H1 (cell line): ENCODE data around the gene TDRD1. TPM values are rescaled to one million over a fixed set of nuclear protein-coding genes. Genes with fewer than 3 reads are reported as not detected.
A peak's percentile ranks its signal among the peaks of the same experiment; 100 is the strongest.

Experiments used
- CTCF ChIA-PET: fragments of 300-600 bp; sonication (Branson Sonifier 250); formaldehyde crosslinking; loops from one replicate; lab custom pipeline; 2021; ENCODE audit not compliant: partially characterized antibody; lab: Charles Lee
- POLR2A ChIA-PET: fragments of 300-600 bp; sonication (Branson Sonifier 250); formaldehyde crosslinking; loops from one replicate; lab custom pipeline; 2021; ENCODE audit warnings: inconsistent platforms; ENCODE audit not compliant: partially characterized antibody; lab: Charles Lee
- DNase-seq, 2 experiments: peaks; one replicate each; pipeline versions ENCODE4 v3.0.0 to v3.0.0-alpha.2; 2010 to 2022; ENCODE audit warnings: low spot score in 2 of 2, low read depth in 1 of 2, mixed read lengths in 1 of 2
- FAIRE-seq: peaks from 2 replicates; lab custom pipeline; 2011; peaks lifted over from hg19 to GRCh38; lab: Jason Lieb, UNC
- H2AFZ ChIP-seq: 2 replicates; pipeline ENCODE4 v1.8.1; 2012; ENCODE audit warnings: low read length, inconsistent platforms
- H2AK5ac ChIP-seq: 2 replicates; pipeline ENCODE4 v1.6.1; 2013; ENCODE audit warnings: low read depth, low read length
- H2BK120ac ChIP-seq: replicated peaks from 2 replicates; pipeline ENCODE3; 2013; ENCODE audit warnings: low read depth, low read length, inconsistent platforms
- H2BK12ac ChIP-seq: 2 replicates; pipeline ENCODE4 v1.6.1; 2013; ENCODE audit warnings: low read depth, low read length
- H2BK15ac ChIP-seq: 2 replicates; pipeline ENCODE4 v1.6.1; 2013; ENCODE audit warnings: low read length
- H2BK20ac ChIP-seq: 2 replicates; pipeline ENCODE4 v1.6.1; 2013; ENCODE audit warnings: low read length
- H2BK5ac ChIP-seq: 2 replicates; pipeline ENCODE4 v1.6.1; 2013; ENCODE audit warnings: low read depth, low read length
- H3K14ac ChIP-seq: 2 replicates; pipeline ENCODE4 v1.6.1; 2013; ENCODE audit warnings: inconsistent platforms; ENCODE audit not compliant: insufficient read length
- H3K18ac ChIP-seq: 2 replicates; pipeline ENCODE4 v1.6.1; 2013; ENCODE audit warnings: low read length; ENCODE audit errors: extremely low read depth
- H3K23ac ChIP-seq: 2 replicates; pipeline ENCODE4 v1.6.1; 2013; ENCODE audit warnings: inconsistent platforms; ENCODE audit not compliant: insufficient read length
- H3K23me2 ChIP-seq: 2 replicates; pipeline ENCODE4 v1.6.1; 2013; ENCODE audit warnings: low read depth, low read length
- H3K27ac ChIP-seq: 2 replicates; pipeline ENCODE4 v1.6.1; 2011; ENCODE audit warnings: low read depth, low read length, inconsistent platforms
- H3K27me3 ChIP-seq, 4 experiments: replicated peaks in 1 of 4; 1 replicate in 1 of 4; 2 replicates in 3 of 4; pipeline versions ENCODE4 v1.6.1 to v1.8.1; 2011 to 2013; ENCODE audit warnings: low read length in 3 of 4, mild to moderate bottlenecking in 3 of 4, inconsistent platforms in 2 of 4, mixed read lengths in 2 of 4, moderate library complexity in 1 of 4; ENCODE audit not compliant: control insufficient read depth in 3 of 4, insufficient read depth in 3 of 4; ENCODE audit errors: extremely low read depth in 1 of 4
- H3K36me3 ChIP-seq, 4 experiments: 2 replicates each; pipeline versions ENCODE4 v1.6.1 to v1.8.1; 2011 to 2013; ENCODE audit warnings: mild to moderate bottlenecking in 4 of 4, low read length in 3 of 4, moderate library complexity in 2 of 4, control low read depth in 1 of 4, inconsistent platforms in 1 of 4; ENCODE audit not compliant: insufficient read depth in 4 of 4, control insufficient read depth in 2 of 4
- H3K4ac ChIP-seq: replicated peaks from 2 replicates; pipeline ENCODE3; 2013; ENCODE audit warnings: low read length, low read depth, mixed read lengths, inconsistent platforms; ENCODE audit not compliant: insufficient read length
- H3K4me1 ChIP-seq, 4 experiments: replicated peaks in 1 of 4; 1 replicate in 1 of 4; 2 replicates in 3 of 4; pipeline versions ENCODE4 v1.6.1 to v1.8.1; 2011 to 2013; ENCODE audit warnings: low read length in 3 of 4, inconsistent platforms in 2 of 4, mixed read lengths in 1 of 4; ENCODE audit not compliant: insufficient read depth in 4 of 4, control insufficient read depth in 3 of 4
- H3K4me2 ChIP-seq, 2 experiments: 2 replicates each; pipeline versions ENCODE4 v1.6.1 to v1.8.1; 2011 to 2013; ENCODE audit warnings: low read depth in 2 of 2, low read length in 2 of 2, control low read depth in 1 of 2, inconsistent platforms in 1 of 2, mild to moderate bottlenecking in 1 of 2; ENCODE audit not compliant: insufficient read depth in 1 of 2
- H3K4me3 ChIP-seq, 4 experiments: fragments of 200-600, 300-600 bp in 1 of 4; sonication (generic), shearing (Covaris generic), sonication (Bioruptor Twin) in 1 of 4; 2 replicates each; pipeline versions ENCODE4 v1.5.1 to v1.8.1; 2011 to 2016; ENCODE audit warnings: low read length in 4 of 4, low read depth in 3 of 4, control low read depth in 2 of 4, inconsistent platforms in 2 of 4, mild to moderate bottlenecking in 2 of 4, mixed read lengths in 1 of 4, moderate library complexity in 1 of 4; ENCODE audit not compliant: insufficient read depth in 2 of 4; ENCODE audit errors: extremely low read depth in 1 of 4
- H3K56ac ChIP-seq: replicated peaks from 2 replicates; pipeline ENCODE3; 2013; ENCODE audit warnings: low read depth, mild to moderate bottlenecking, mixed read lengths, low read length, inconsistent platforms; ENCODE audit not compliant: insufficient read length
- H3K79me1 ChIP-seq: 2 replicates; pipeline ENCODE4 v1.6.1; 2013; ENCODE audit warnings: low read depth, low read length, control low read depth
- H3K79me2 ChIP-seq, 2 experiments: 2 replicates each; pipeline versions ENCODE4 v1.6.1 to v1.8.1; 2012 to 2013; ENCODE audit warnings: low read length in 2 of 2, mild to moderate bottlenecking in 2 of 2, inconsistent platforms in 1 of 2; ENCODE audit not compliant: insufficient read depth in 2 of 2, control insufficient read depth in 1 of 2
- H3K9ac ChIP-seq, 4 experiments: replicated peaks in 1 of 4; 1 replicate in 1 of 4; 2 replicates in 3 of 4; pipeline versions ENCODE4 v1.6.1 to v1.8.1; 2011 to 2013; ENCODE audit warnings: low read depth in 3 of 4, low read length in 3 of 4, control low read depth in 2 of 4, mild to moderate bottlenecking in 2 of 4, moderate library complexity in 2 of 4, inconsistent platforms in 1 of 4; ENCODE audit errors: extremely low read depth in 1 of 4
- H3K9me3 ChIP-seq, 2 experiments: 2 replicates each; pipeline versions ENCODE4 v1.6.1 to v1.8.1; 2012 to 2013; ENCODE audit warnings: mild to moderate bottlenecking in 2 of 2, moderate library complexity in 2 of 2, control low read depth in 1 of 2, inconsistent platforms in 1 of 2, low read depth in 1 of 2, low read length in 1 of 2, mixed read lengths in 1 of 2; ENCODE audit not compliant: insufficient read depth in 2 of 2
- H4K20me1 ChIP-seq, 2 experiments: replicated peaks in 1 of 2; 2 replicates each; pipeline versions ENCODE3 to v1.8.1; 2011 to 2013; ENCODE audit warnings: inconsistent platforms in 2 of 2, low read length in 2 of 2, mild to moderate bottlenecking in 1 of 2; ENCODE audit not compliant: insufficient read depth in 2 of 2, control insufficient read depth in 1 of 2
- H4K5ac ChIP-seq: 2 replicates; pipeline ENCODE4 v1.6.1; 2013; ENCODE audit warnings: low read length, low read depth, mixed read lengths, inconsistent platforms; ENCODE audit not compliant: insufficient read length
- H4K8ac ChIP-seq: 2 replicates; pipeline ENCODE4 v1.8.0; 2013; ENCODE audit warnings: mild to moderate bottlenecking, moderate library complexity, low read length, inconsistent platforms; ENCODE audit not compliant: insufficient read depth; ENCODE audit errors: extremely low read depth
- H4K91ac ChIP-seq: replicated peaks from 2 replicates; pipeline ENCODE3; 2013; ENCODE audit warnings: low read length, mixed read lengths, inconsistent platforms; ENCODE audit not compliant: insufficient read length
- E2F6 ChIP-seq: IDR thresholded peaks from 2 replicates; pipeline ENCODE4 v1.6.1; 2012; ENCODE audit warnings: inconsistent platforms
- KDM4A ChIP-seq: IDR thresholded peaks from one replicate; pipeline ENCODE4 v1.7.1; 2012; ENCODE audit warnings: low read depth, mild to moderate bottlenecking, moderate library complexity, low read length, inconsistent platforms; ENCODE audit not compliant: severe bottlenecking
- POLR2AphosphoS5 ChIP-seq: IDR thresholded peaks from 2 replicates; pipeline ENCODE4 v1.6.1; 2011; ENCODE audit warnings: low read depth, low read length
- WGBS, 2 experiments: shearing (Covaris generic) in 1 of 2; methylation state at CpG; one replicate each; pipeline versions ENCODE4 v1.1.6 to v1.1.7; 2013 to 2015; ENCODE audit warnings: low lambda C conversion rate in 2 of 2, mixed read lengths in 2 of 2, inconsistent platforms in 1 of 2, low coverage in 1 of 2, missing lambda C conversion rate in 1 of 2; ENCODE audit not compliant: insufficient replicate concordance in 2 of 2, insufficient coverage in 1 of 2, insufficient read length in 1 of 2; ENCODE audit errors: extremely low coverage in 1 of 2, missing lambda C conversion rate in 1 of 2; 5-methylcytosine and 5-hydroxymethylcytosine counted together
- polyA plus RNA-seq, 7 experiments: library from polyadenylated mRNA; depleted of rRNA in 3 of 7; stranded (reverse) in 5 of 7; unstranded in 2 of 7; fragments of >200 nt in 5 of 7; fragments of 200-250 nt in 2 of 7; gene quantifications; 1 replicate in 5 of 7; 2 replicates in 1 of 7; 4 replicates in 1 of 7; pipeline versions ENCODE4 v1.2.1 to v1.2.3, GENCODE V29; 2011 to 2013; ENCODE audit warnings: missing spikeins in 2 of 7, mixed read lengths in 2 of 7
- total RNA-seq: library from RNA; stranded (reverse); fragmentation: NEBNext Ultra II Directional; extraction: Animal tissue kit (Norgen Biotek cat#: 25700); gene quantifications from 2 replicates; pipeline ENCODE4 v1.2.1, GENCODE V29; 2021
- TF ChIP-seq, protein P1 (sequence below): IDR thresholded peaks from 2 replicates; pipeline ENCODE4 v1.6.1; 2012; ENCODE audit warnings: inconsistent platforms

Gene TDRD1
- total and polyA plus RNA-seq, 2 of the 8 experiments (the other 6 are each of a cell fraction or from before 2014, with no cell fraction given) = 0.02 to 0.71 TPM

GRCh38 chr10:114174695-114175188 lies 4.4 kb upstream of the TDRD1 start:
- no peak for FAIRE-seq
- ChIA-PET CTCF (interaction anchor here (0.7 kb wide), 1 partner anchor 16 kb away, joined by 3 read pairs; no protein-coding TSS in a partner anchor), POLR2A (no interaction called here)
- Histone ChIP-seq H4K5ac (no peak overlapping the region), H3K4ac (no peak overlapping the region), H3K9ac (peak overlapping the region in 2 of 4 experiments; percentile 45 to 55; a peak in 3 of 7 replicates), H3K56ac (no peak overlapping the region), H3K36me3 (peaks cover 0 to 8% (median 0%) of the 10 kb centered on the region in 4 experiments; a peak in 2 of 8 replicates), H3K27me3 (peaks cover 0 to 3% (median 0%) of the 10 kb centered on the region in 4 experiments; a peak in 1 of 7 replicates), H3K23me2 (peaks cover 12% of the 10 kb centered on the region), H2BK5ac (peak overlapping the region; percentile 73; the same call in 1 of the 2 replicates), H2BK20ac (peak overlapping the region; percentile 2; the same call in 1 of the 2 replicates), H3K79me1 (no peaks in the 10 kb centered on the region; the same call in 1 of the 2 replicates), H2BK120ac (no peak overlapping the region), H3K4me2 (peak overlapping the region; percentile 95 to 96), H4K91ac (no peak overlapping the region), H3K18ac (peak overlapping the region; percentile 94), H3K9me3 (no peaks in the 10 kb centered on the region), H2BK12ac (peak overlapping the region; percentile 44), H3K4me3 (peak overlapping the region; percentile 74 to 96 (median 94)), H3K4me1 (peaks cover 0 to 5% (median 2%) of the 10 kb centered on the region in 4 experiments; a peak in 3 of 7 replicates), H2AFZ (peak overlapping the region; percentile 94), H3K23ac (no peak overlapping the region), H2BK15ac (no peak overlapping the region; the same call in 1 of the 2 replicates), H3K79me2 (peaks cover 16 to 40% of the 10 kb centered on the region in 2 experiments), H4K8ac (no peak overlapping the region), H3K14ac (no peak overlapping the region), H3K27ac (no peak overlapping the region), H4K20me1 (no peaks in the 10 kb centered on the region), H2AK5ac (no peak overlapping the region)
- 20% methylated on average over 19 of the region's 19 CpGs; no CpG with 5 or more reads in 1 of the 2 experiments for WGBS, 2 experiments
- no peak for TF ChIP-seq POLR2AphosphoS5
- TF ChIP-seq, protein P1, sequence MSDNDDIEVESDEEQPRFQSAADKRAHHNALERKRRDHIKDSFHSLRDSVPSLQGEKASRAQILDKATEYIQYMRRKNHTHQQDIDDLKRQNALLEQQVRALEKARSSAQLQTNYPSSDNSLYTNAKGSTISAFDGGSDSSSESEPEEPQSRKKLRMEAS = peak; percentile 66
- peak; percentile 15; the same call in 1 of the 2 replicates for TF ChIP-seq E2F6
- peak; percentile 34 for TF ChIP-seq KDM4A
- no peak for DNase-seq
